ENCODE results near the gene PCSK6.

PCSK6 gene

GRCh38 chr15:101486696-101487459 is 2.6 kb downstream of the PCSK6 start:
- Histone ChIP-seq H3K9ac (ENCODE audit: low read depth, low read length) (no peak overlapping the region), H3K9me3 (ENCODE audit: control insufficient read depth, insufficient read depth, low read length) (no peaks in the 10 kb centered on the region), H3K27me3 (ENCODE audit: control insufficient read depth, insufficient read depth, low read length) (peaks cover 30% of the 10 kb centered on the region), H3K36me3 (ENCODE audit: control insufficient read depth, insufficient read depth, low read length) (no peaks in the 10 kb centered on the region), H3K4me3 (ENCODE audit: low read depth, low read length) (no peak overlapping the region), H3K4me1 (ENCODE audit: control insufficient read depth, insufficient read depth, low read length) (peaks cover 2% of the 10 kb centered on the region)

GRCh38 chr15:101483462-101483861 is 6.0 kb downstream of the PCSK6 start:
- H3K9ac ChIP-seq (ENCODE audit: low read depth, low read length), result no peak overlapping the region
- H3K36me3 ChIP-seq (ENCODE audit: control insufficient read depth, insufficient read depth, low read length), result no peaks in the 10 kb centered on the region
- H3K4me3 ChIP-seq (ENCODE audit: low read depth, low read length), result no peak overlapping the region
- H3K27me3 ChIP-seq (ENCODE audit: control insufficient read depth, insufficient read depth, low read length), result peaks cover 16% of the 10 kb centered on the region
- no peaks in the 10 kb centered on the region for H3K9me3 ChIP-seq (ENCODE audit: control insufficient read depth, insufficient read depth, low read length)
- peaks cover 2% of the 10 kb centered on the region for H3K4me1 ChIP-seq (ENCODE audit: control insufficient read depth, insufficient read depth, low read length)

GRCh38 chr15:101482526-101483371 is 6.8 kb downstream of the PCSK6 start:
- peaks cover 9% of the 10 kb centered on the region for H3K27me3 ChIP-seq (ENCODE audit: control insufficient read depth, insufficient read depth, low read length)
- H3K9ac ChIP-seq (ENCODE audit: low read depth, low read length), result no peak overlapping the region
- H3K4me3 ChIP-seq (ENCODE audit: low read depth, low read length), result no peak overlapping the region
- no peaks in the 10 kb centered on the region for H3K4me1 ChIP-seq (ENCODE audit: control insufficient read depth, insufficient read depth, low read length)
- no peaks in the 10 kb centered on the region for H3K9me3 ChIP-seq (ENCODE audit: control insufficient read depth, insufficient read depth, low read length)
- H3K36me3 ChIP-seq (ENCODE audit: control insufficient read depth, insufficient read depth, low read length), result no peaks in the 10 kb centered on the region

GRCh38 chr15:101481917-101482525 is 7.5 kb downstream of the PCSK6 start:
- Histone ChIP-seq H3K4me3 (ENCODE audit: low read depth, low read length) (no peak overlapping the region), H3K9ac (ENCODE audit: low read depth, low read length) (no peak overlapping the region), H3K36me3 (ENCODE audit: control insufficient read depth, insufficient read depth, low read length) (no peaks in the 10 kb centered on the region), H3K9me3 (ENCODE audit: control insufficient read depth, insufficient read depth, low read length) (no peaks in the 10 kb centered on the region), H3K4me1 (ENCODE audit: control insufficient read depth, insufficient read depth, low read length) (no peaks in the 10 kb centered on the region), H3K27me3 (ENCODE audit: control insufficient read depth, insufficient read depth, low read length) (peaks cover 3% of the 10 kb centered on the region)

GRCh38 chr15:101481381-101481705 is 8.2 kb downstream of the PCSK6 start:
- H3K9me3 ChIP-seq (ENCODE audit: control insufficient read depth, insufficient read depth, low read length), result no peaks in the 10 kb centered on the region
- no peaks in the 10 kb centered on the region for H3K27me3 ChIP-seq (ENCODE audit: control insufficient read depth, insufficient read depth, low read length)
- H3K36me3 ChIP-seq (ENCODE audit: control insufficient read depth, insufficient read depth, low read length), result no peaks in the 10 kb centered on the region

GRCh38 chr15:101480613-101481380 is 8.7 kb downstream of the PCSK6 start:
- no peak overlapping the region for H3K9ac ChIP-seq (ENCODE audit: low read depth, low read length)

More at GRCh38 chr15:101481381-101481705, 8.2 kb downstream of the PCSK6 start:
- H3K9ac ChIP-seq (ENCODE audit: low read depth, low read length), result no peak overlapping the region
- H3K4me3 ChIP-seq (ENCODE audit: low read depth, low read length), result no peak overlapping the region
- no peaks in the 10 kb centered on the region for H3K4me1 ChIP-seq (ENCODE audit: control insufficient read depth, insufficient read depth, low read length)

GRCh38 chr15:101479851-101480612 is 9.5 kb downstream of the PCSK6 start:
- Histone ChIP-seq H3K4me3 (ENCODE audit: low read depth, low read length) (no peak overlapping the region), H3K9me3 (ENCODE audit: control insufficient read depth, insufficient read depth, low read length) (no peaks in the 10 kb centered on the region), H3K36me3 (ENCODE audit: control insufficient read depth, insufficient read depth, low read length) (no peaks in the 10 kb centered on the region), H3K27me3 (ENCODE audit: control insufficient read depth, insufficient read depth, low read length) (no peaks in the 10 kb centered on the region), H3K4me1 (ENCODE audit: control insufficient read depth, insufficient read depth, low read length) (no peaks in the 10 kb centered on the region), H3K9ac (ENCODE audit: low read depth, low read length) (no peak overlapping the region)

More at GRCh38 chr15:101480613-101481380, 8.7 kb downstream of the PCSK6 start:
- Histone ChIP-seq H3K27me3 (ENCODE audit: control insufficient read depth, insufficient read depth, low read length) (no peaks in the 10 kb centered on the region), H3K4me3 (ENCODE audit: low read depth, low read length) (no peak overlapping the region), H3K9me3 (ENCODE audit: control insufficient read depth, insufficient read depth, low read length) (no peaks in the 10 kb centered on the region), H3K36me3 (ENCODE audit: control insufficient read depth, insufficient read depth, low read length) (no peaks in the 10 kb centered on the region), H3K4me1 (ENCODE audit: control insufficient read depth, insufficient read depth, low read length) (no peaks in the 10 kb centered on the region)

- no peaks in the 10 kb centered on the region for H3K36me3 ChIP-seq (ENCODE audit: control insufficient read depth, insufficient read depth, low read length)
- no peaks in the 10 kb centered on the region for H3K4me1 ChIP-seq (ENCODE audit: control insufficient read depth, insufficient read depth, low read length)
- H3K9me3 ChIP-seq (ENCODE audit: control insufficient read depth, insufficient read depth, low read length), result no peaks in the 10 kb centered on the region
- no peaks in the 10 kb centered on the region for H3K27me3 ChIP-seq (ENCODE audit: control insufficient read depth, insufficient read depth, low read length)
- H3K4me3 ChIP-seq (ENCODE audit: low read depth, low read length), result no peak overlapping the region
- H3K9ac ChIP-seq (ENCODE audit: low read depth, low read length), result no peak overlapping the region
These were observed 10.1 kb downstream of the PCSK6 start for GRCh38 chr15:101479342-101479845.

- H3K4me3 ChIP-seq (ENCODE audit: low read depth, low read length), result no peak overlapping the region
- H3K9ac ChIP-seq (ENCODE audit: low read depth, low read length), result no peak overlapping the region
- no peaks in the 10 kb centered on the region for H3K36me3 ChIP-seq (ENCODE audit: control insufficient read depth, insufficient read depth, low read length)
- no peaks in the 10 kb centered on the region for H3K27me3 ChIP-seq (ENCODE audit: control insufficient read depth, insufficient read depth, low read length)
- H3K4me1 ChIP-seq (ENCODE audit: control insufficient read depth, insufficient read depth, low read length), result no peaks in the 10 kb centered on the region
- no peaks in the 10 kb centered on the region for H3K9me3 ChIP-seq (ENCODE audit: control insufficient read depth, insufficient read depth, low read length)
These were observed 10.7 kb downstream of the PCSK6 start for GRCh38 chr15:101478701-101479341.

GRCh38 chr15:101477851-101478362 is 11.6 kb downstream of the PCSK6 start:
- no peaks in the 10 kb centered on the region for H3K4me1 ChIP-seq (ENCODE audit: control insufficient read depth, insufficient read depth, low read length)
- H3K9ac ChIP-seq (ENCODE audit: low read depth, low read length), result no peak overlapping the region
- no peaks in the 10 kb centered on the region for H3K36me3 ChIP-seq (ENCODE audit: control insufficient read depth, insufficient read depth, low read length)
- H3K9me3 ChIP-seq (ENCODE audit: control insufficient read depth, insufficient read depth, low read length), result no peaks in the 10 kb centered on the region
- H3K27me3 ChIP-seq (ENCODE audit: control insufficient read depth, insufficient read depth, low read length), result no peaks in the 10 kb centered on the region
- no peak overlapping the region for H3K4me3 ChIP-seq (ENCODE audit: low read depth, low read length)

All from iPS-15b (cell line).